ENCODE data around the gene FNIP2. TPM values are rescaled to one million over a fixed set of nuclear protein-coding genes. Genes with fewer than 3 reads are reported as not detected.

Gene FNIP2
- total and polyA plus RNA-seq, 3 experiments from 2014 or later, result 5.1 to 13.3 (median 11.7) TPM

DNA sequence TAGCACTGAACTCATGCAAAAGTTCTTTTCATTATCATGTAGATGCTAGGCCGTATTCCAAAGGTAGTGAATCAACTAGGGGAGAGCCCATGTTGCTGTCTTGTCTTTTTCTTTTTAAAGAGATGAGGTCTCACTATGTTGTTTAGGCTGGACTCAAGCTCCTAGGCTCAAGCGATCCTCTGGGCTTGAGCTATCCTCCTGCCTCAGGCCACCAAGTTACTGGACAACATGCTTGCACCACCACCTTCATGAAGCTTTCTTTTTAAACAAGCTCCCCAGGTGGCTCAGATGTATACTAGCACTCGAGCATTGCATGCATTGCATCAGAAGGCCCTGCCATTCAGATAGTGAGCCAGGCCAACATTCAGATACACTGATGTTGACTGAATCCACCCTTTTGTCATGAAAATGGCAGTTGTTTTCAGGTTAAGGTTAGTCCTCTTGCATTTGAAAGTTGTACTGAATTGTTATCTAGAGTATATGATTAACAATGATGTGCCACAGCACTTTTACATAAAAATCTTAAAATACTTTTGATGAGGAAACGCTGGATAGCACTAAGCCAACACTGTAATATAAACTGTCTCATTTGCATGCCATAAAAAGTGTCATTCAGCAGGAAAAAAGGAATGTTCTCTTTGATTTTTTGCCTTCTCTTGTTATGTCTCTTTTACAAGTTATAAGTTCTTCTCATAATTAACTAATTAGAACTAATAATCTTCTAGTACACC lies 76.7 kb downstream of the FNIP2 start:
- no peaks in the 10 kb centered on the region for H3K36me3 ChIP-seq (ENCODE audit: insufficient read depth, low read length)
- no peaks in the 10 kb centered on the region for H3K9me3 ChIP-seq (ENCODE audit: low read length)
- ChIA-PET POLR2A (no interaction called here), CTCF (interaction anchor here (1.2 to 3.0 kb wide), 3 partner anchors 11 to 357 kb away, joined by 3 to 10 read pairs (median 5); no protein-coding TSS in a partner anchor)
- H3K36me3 Mint-ChIP-seq, result peaks cover 7 to 8% (median 8%) of the 10 kb centered on the region in 3 donors
- no peaks in the 10 kb centered on the region for H3K9me3 Mint-ChIP-seq
- no peak for DNase-seq
- no peaks in the 10 kb centered on the region for H3K4me1 ChIP-seq (ENCODE audit: insufficient read depth, low read length)
- H3K4me3 ChIP-seq (ENCODE audit: low read length), result no peak overlapping the region
- no peaks in the 10 kb centered on the region for H3K27me3 Mint-ChIP-seq
- no peak overlapping the region for H3K27ac ChIP-seq (ENCODE audit: low read depth, low read length)
- H3K4me1 Mint-ChIP-seq, result peaks cover 3 to 5% (median 4%) of the 10 kb centered on the region in 3 donors
- peak overlapping the region in 1 of 8 donors; percentile 32 for H3K27ac Mint-ChIP-seq
- no peak overlapping the region for H3K4me3 Mint-ChIP-seq
- H3K27me3 ChIP-seq (ENCODE audit: insufficient read depth, low read length, poor library complexity, severe bottlenecking), result no peaks in the 10 kb centered on the region

GRCh38 chr4:158847535-158847934 lies 78.7 kb downstream of the FNIP2 start:
- Mint-ChIP-seq H3K4me1 (peaks cover 5 to 9% (median 9%) of the 10 kb centered on the region in 3 donors), H3K27ac (no peak overlapping the region), H3K27me3 (no peaks in the 10 kb centered on the region), H3K36me3 (peaks cover 0 to 5% (median 4%) of the 10 kb centered on the region in 3 donors), H3K9me3 (no peaks in the 10 kb centered on the region), H3K4me3 (no peak overlapping the region)
- Histone ChIP-seq H3K4me3 (ENCODE audit: low read length) (no peak overlapping the region), H3K36me3 (ENCODE audit: insufficient read depth, low read length) (no peaks in the 10 kb centered on the region), H3K27me3 (ENCODE audit: insufficient read depth, low read length, poor library complexity, severe bottlenecking) (no peaks in the 10 kb centered on the region), H3K4me1 (ENCODE audit: insufficient read depth, low read length) (no peaks in the 10 kb centered on the region), H3K27ac (ENCODE audit: low read depth, low read length) (no peak overlapping the region), H3K9me3 (ENCODE audit: low read length) (no peaks in the 10 kb centered on the region)
- no peak for DNase-seq
- POLR2A ChIA-PET, result no interaction called here
- CTCF ChIA-PET, result interaction anchor here (3.0 kb wide), 1 partner anchor 9 kb away, joined by 10 read pairs; no protein-coding TSS in a partner anchor

DNA sequence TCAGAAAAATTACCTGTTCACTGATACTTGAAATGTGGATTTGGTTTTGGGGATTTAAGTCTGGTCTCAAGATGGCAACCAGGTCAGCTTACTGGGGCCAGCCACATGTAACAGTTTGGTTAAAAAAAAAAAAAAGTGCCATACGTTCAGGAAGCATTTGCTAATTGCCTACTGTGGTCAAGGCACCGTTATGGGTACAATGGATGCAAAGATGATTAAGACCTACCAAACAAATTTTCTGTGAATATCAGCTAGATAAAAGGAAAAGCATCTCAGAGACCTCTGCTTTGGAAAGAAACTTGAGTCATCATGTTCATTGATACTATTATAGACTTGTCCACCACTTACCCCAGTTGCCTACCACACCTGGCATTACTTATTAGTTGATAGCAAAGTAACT lies 80.9 kb downstream of the FNIP2 start:
- CTCF ChIA-PET, result interaction anchor here (0.7 to 2.3 kb wide), 6 partner anchors 10 to 354 kb away, joined by 3 to 9 read pairs (median 3); no protein-coding TSS in a partner anchor
- H3K27me3 ChIP-seq (ENCODE audit: insufficient read depth, low read length, poor library complexity, severe bottlenecking), result no peaks in the 10 kb centered on the region
- no peaks in the 10 kb centered on the region for H3K27me3 Mint-ChIP-seq

GRCh38 chr4:158850371-158850770 lies 81.5 kb downstream of the FNIP2 start:
- H3K4me1 Mint-ChIP-seq, result peaks cover 5 to 9% (median 9%) of the 10 kb centered on the region in 3 donors
- DNase-seq, result no peak
- Histone ChIP-seq H3K27me3 (ENCODE audit: insufficient read depth, low read length, poor library complexity, severe bottlenecking) (no peaks in the 10 kb centered on the region), H3K9me3 (ENCODE audit: low read length) (no peaks in the 10 kb centered on the region), H3K27ac (ENCODE audit: low read depth, low read length) (no peak overlapping the region), H3K4me1 (ENCODE audit: insufficient read depth, low read length) (no peaks in the 10 kb centered on the region), H3K4me3 (ENCODE audit: low read length) (no peak overlapping the region), H3K36me3 (ENCODE audit: insufficient read depth, low read length) (no peaks in the 10 kb centered on the region)
- ChIA-PET POLR2A (no interaction called here), CTCF (interaction anchor here (0.7 to 2.3 kb wide), 7 partner anchors 10 to 353 kb away, joined by 3 to 9 read pairs (median 3); no protein-coding TSS in a partner anchor)
- H3K27me3 Mint-ChIP-seq, result no peaks in the 10 kb centered on the region
- peak overlapping the region in 3 of 8 donors; percentile 6 to 66 (median 22) for H3K27ac Mint-ChIP-seq
- H3K36me3 Mint-ChIP-seq, result peaks cover 0 to 3% (median 0%) of the 10 kb centered on the region in 3 donors
- H3K4me3 Mint-ChIP-seq, result no peak overlapping the region
- no peaks in the 10 kb centered on the region for H3K9me3 Mint-ChIP-seq

More for the DNA sequence above, 80.9 kb downstream of the FNIP2 start:
- no peak overlapping the region for H3K27ac ChIP-seq (ENCODE audit: low read depth, low read length)
- no peaks in the 10 kb centered on the region for H3K4me1 ChIP-seq (ENCODE audit: insufficient read depth, low read length)
- peaks cover 0 to 3% (median 0%) of the 10 kb centered on the region in 3 donors for H3K36me3 Mint-ChIP-seq
- no peak overlapping the region for H3K4me3 Mint-ChIP-seq
- H3K27ac Mint-ChIP-seq, result no peak overlapping the region
- no peak for DNase-seq
- no peaks in the 10 kb centered on the region for H3K36me3 ChIP-seq (ENCODE audit: insufficient read depth, low read length)
- POLR2A ChIA-PET, result no interaction called here
- no peaks in the 10 kb centered on the region for H3K9me3 Mint-ChIP-seq
- peaks cover 5 to 9% (median 9%) of the 10 kb centered on the region in 3 donors for H3K4me1 Mint-ChIP-seq
- H3K9me3 ChIP-seq (ENCODE audit: low read length), result no peaks in the 10 kb centered on the region
- H3K4me3 ChIP-seq (ENCODE audit: low read length), result no peak overlapping the region

GRCh38 chr4:158850800-158851644 lies 82.2 kb downstream of the FNIP2 start:
- Histone ChIP-seq H3K9me3 (ENCODE audit: low read length) (no peaks in the 10 kb centered on the region), H3K4me3 (ENCODE audit: low read length) (no peak overlapping the region), H3K27me3 (ENCODE audit: insufficient read depth, low read length, poor library complexity, severe bottlenecking) (no peaks in the 10 kb centered on the region), H3K36me3 (ENCODE audit: insufficient read depth, low read length) (no peaks in the 10 kb centered on the region), H3K27ac (ENCODE audit: low read depth, low read length) (no peak overlapping the region), H3K4me1 (ENCODE audit: insufficient read depth, low read length) (no peaks in the 10 kb centered on the region)
- Mint-ChIP-seq H3K27ac (no peak overlapping the region), H3K4me3 (peak overlapping the region in 1 of 7 donors; percentile 48), H3K9me3 (no peaks in the 10 kb centered on the region), H3K4me1 (peaks cover 5 to 9% (median 9%) of the 10 kb centered on the region in 3 donors), H3K27me3 (no peaks in the 10 kb centered on the region), H3K36me3 (peaks cover 0 to 3% (median 2%) of the 10 kb centered on the region in 3 donors)
- peak in 1 of 5 donors; percentile 23 for DNase-seq
- ChIA-PET POLR2A (no interaction called here), CTCF (interaction anchor here (0.8 to 2.3 kb wide), 12 partner anchors 11 to 352 kb away, joined by 3 to 9 read pairs (median 4); partner anchors contain the start of gene PPID)

DNA sequence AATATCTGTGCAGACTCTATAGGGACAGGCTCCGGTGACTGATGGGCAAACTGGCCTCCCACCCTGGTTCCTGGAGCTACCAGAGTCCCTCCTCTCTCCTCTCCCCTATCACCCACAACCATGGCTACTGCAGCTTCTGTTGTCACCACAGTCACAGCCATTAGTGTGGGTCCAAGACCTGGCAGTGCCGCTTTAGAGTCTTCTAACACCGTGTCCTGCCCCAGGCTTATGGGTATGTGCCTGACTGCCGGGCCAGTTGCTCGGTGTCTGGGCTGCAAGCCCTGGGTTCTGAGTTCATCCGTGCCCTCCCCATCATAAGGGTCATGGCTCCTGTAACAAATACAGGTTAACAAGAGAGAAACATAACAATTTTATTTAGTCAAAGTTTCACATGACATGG lies 85.4 kb downstream of the FNIP2 start:
- Histone ChIP-seq H3K9me3 (ENCODE audit: low read length) (no peaks in the 10 kb centered on the region), H3K36me3 (ENCODE audit: insufficient read depth, low read length) (no peaks in the 10 kb centered on the region), H3K27me3 (ENCODE audit: insufficient read depth, low read length, poor library complexity, severe bottlenecking) (no peaks in the 10 kb centered on the region), H3K4me1 (ENCODE audit: insufficient read depth, low read length) (no peaks in the 10 kb centered on the region), H3K4me3 (ENCODE audit: low read length) (no peak overlapping the region), H3K27ac (ENCODE audit: low read depth, low read length) (no peak overlapping the region)
- Mint-ChIP-seq H3K27ac (no peak overlapping the region), H3K4me1 (peaks cover 5 to 9% (median 9%) of the 10 kb centered on the region in 3 donors), H3K9me3 (no peaks in the 10 kb centered on the region), H3K36me3 (peaks cover 0 to 9% (median 5%) of the 10 kb centered on the region in 3 donors), H3K4me3 (no peak overlapping the region), H3K27me3 (no peaks in the 10 kb centered on the region)
- ChIA-PET CTCF (interaction anchor here (0.7 to 2.2 kb wide), 2 partner anchors 14 to 348 kb away, joined by 3 to 6 read pairs; no protein-coding TSS in a partner anchor), POLR2A (no interaction called here)
- no peak for DNase-seq

DNA sequence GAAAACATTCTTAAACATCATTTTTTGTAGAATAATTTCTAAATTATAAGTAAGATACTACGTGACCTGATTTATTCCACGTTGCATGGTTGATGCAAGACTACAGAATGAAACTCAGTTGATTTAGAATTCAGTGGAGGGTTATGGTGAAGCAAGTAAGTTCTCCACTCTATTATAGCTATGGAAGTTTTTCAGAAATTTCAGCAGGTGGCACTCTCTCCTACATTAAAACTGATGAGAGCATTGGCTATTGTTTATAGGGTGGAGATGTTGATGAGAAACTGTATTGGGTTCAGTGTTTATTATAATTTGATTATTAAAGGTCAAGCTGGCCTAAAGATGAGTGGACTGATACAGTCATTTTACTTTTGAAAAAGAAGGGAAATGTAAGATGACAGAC lies 88.0 kb downstream of the FNIP2 start:
- no peaks in the 10 kb centered on the region for H3K9me3 ChIP-seq (ENCODE audit: low read length)
- H3K36me3 ChIP-seq (ENCODE audit: insufficient read depth, low read length), result peaks cover 4% of the 10 kb centered on the region
- Mint-ChIP-seq H3K27ac (no peak overlapping the region), H3K4me3 (no peak overlapping the region), H3K9me3 (no peaks in the 10 kb centered on the region), H3K4me1 (no peaks in the 10 kb centered on the region), H3K36me3 (peaks cover 3 to 30% (median 12%) of the 10 kb centered on the region in 3 donors), H3K27me3 (no peaks in the 10 kb centered on the region)
- no peaks in the 10 kb centered on the region for H3K27me3 ChIP-seq (ENCODE audit: insufficient read depth, low read length, poor library complexity, severe bottlenecking)
- H3K4me3 ChIP-seq (ENCODE audit: low read length), result no peak overlapping the region
- peak in 1 of 5 donors; percentile 32 for DNase-seq
- H3K27ac ChIP-seq (ENCODE audit: low read depth, low read length), result no peak overlapping the region
- H3K4me1 ChIP-seq (ENCODE audit: insufficient read depth, low read length), result no peaks in the 10 kb centered on the region
- CTCF ChIA-PET, result interaction anchor here (1.1 to 4.0 kb wide), 8 partner anchors 11 to 346 kb away, joined by 3 to 19 read pairs (median 4); no protein-coding TSS in a partner anchor
- POLR2A ChIA-PET, result no interaction called here

Data from CD8-positive, alpha-beta memory T cell (primary cell).